ENCODE data around the gene COL26A1. TPM values are rescaled to one million over a fixed set of nuclear protein-coding genes. Genes with fewer than 3 reads are reported as not detected.

COL26A1 gene
- total and polyA plus RNA-seq, 4 donors = 0.05 to 4.7 (median 0.28) TPM

DNA sequence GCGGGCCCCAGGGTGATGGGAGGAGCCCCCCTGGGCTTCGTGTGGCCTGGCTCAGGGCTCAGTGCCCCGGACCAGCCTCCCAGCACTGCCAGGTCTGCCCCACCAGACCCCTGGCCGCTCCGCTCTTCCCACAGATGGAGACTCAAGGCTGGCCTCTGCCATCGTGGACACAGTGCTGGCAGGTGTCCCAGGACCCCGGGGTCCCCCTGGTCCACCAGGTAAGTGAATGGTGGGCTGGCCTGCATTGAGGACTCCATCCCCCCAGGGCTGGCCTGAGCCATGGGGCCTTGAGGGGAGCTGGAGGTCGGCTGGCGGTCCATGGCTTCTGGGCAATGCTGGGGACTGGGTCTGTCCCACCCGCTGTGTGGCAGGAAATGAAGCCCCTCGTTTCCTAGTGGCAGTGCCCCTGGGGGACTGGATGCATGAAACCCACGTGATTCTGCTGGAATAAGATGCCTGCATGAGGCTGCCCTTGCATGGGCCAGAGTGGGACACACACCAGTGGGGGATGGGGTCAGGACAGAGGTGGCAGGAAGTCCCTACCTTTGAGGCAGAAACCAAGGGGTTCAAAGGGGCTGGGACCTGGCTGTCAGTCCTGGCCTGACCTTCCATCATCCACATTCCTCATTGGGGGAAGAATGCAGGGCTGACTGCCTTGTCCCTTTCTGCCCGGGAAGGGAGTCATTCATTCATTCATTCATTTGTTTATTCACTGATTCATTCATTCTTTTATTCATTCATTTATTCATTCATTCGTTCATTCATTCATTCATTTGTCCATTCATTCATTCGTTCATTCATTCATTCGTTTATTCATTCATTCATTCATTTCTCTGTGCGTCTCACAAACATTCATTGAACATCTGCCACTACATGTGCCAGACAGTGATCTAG lies 184.6 kb downstream of the COL26A1 start:
- WGBS, 2 donors = 76 to 82% methylated on average over 17 of the region's 17 CpGs
- DNase-seq (no peak), ATAC-seq (ENCODE audit: insufficient read depth, low FRiP score) (no peak)
- Histone ChIP-seq H3K9ac (ENCODE audit: insufficient read depth in 1 of 2, low read length in 2 of 2) (no peak overlapping the region), H3K9me3 (ENCODE audit: control insufficient read depth in 4 of 4, insufficient read depth in 3 of 4, low read length in 3 of 4) (no peaks in the 10 kb centered on the region), H3K27me3 (ENCODE audit: control insufficient read depth in 3 of 3, insufficient read depth in 3 of 3, low read length in 2 of 3) (no peaks in the 10 kb centered on the region), H3K36me3 (ENCODE audit: control insufficient read depth in 4 of 4, insufficient read depth in 4 of 4, low read length in 4 of 4) (no peaks in the 10 kb centered on the region), H3K27ac (ENCODE audit: low read depth in 1 of 2, low read length in 1 of 2) (no peak overlapping the region), H3K4me1 (ENCODE audit: control insufficient read depth in 5 of 5, insufficient read depth in 5 of 5, low read length in 5 of 5) (no peaks in the 10 kb centered on the region), H3K4me3 (no peak overlapping the region)
- TF ChIP-seq, protein P1, sequence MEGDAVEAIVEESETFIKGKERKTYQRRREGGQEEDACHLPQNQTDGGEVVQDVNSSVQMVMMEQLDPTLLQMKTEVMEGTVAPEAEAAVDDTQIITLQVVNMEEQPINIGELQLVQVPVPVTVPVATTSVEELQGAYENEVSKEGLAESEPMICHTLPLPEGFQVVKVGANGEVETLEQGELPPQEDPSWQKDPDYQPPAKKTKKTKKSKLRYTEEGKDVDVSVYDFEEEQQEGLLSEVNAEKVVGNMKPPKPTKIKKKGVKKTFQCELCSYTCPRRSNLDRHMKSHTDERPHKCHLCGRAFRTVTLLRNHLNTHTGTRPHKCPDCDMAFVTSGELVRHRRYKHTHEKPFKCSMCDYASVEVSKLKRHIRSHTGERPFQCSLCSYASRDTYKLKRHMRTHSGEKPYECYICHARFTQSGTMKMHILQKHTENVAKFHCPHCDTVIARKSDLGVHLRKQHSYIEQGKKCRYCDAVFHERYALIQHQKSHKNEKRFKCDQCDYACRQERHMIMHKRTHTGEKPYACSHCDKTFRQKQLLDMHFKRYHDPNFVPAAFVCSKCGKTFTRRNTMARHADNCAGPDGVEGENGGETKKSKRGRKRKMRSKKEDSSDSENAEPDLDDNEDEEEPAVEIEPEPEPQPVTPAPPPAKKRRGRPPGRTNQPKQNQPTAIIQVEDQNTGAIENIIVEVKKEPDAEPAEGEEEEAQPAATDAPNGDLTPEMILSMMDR (IDR thresholded peaks at IDR 0.05; ENCODE audit: control extremely low read depth, extremely low read depth) = no peak

- Histone ChIP-seq H3K9me3 (ENCODE audit: control insufficient read depth in 4 of 4, insufficient read depth in 3 of 4, low read length in 3 of 4) (no peaks in the 10 kb centered on the region), H3K27ac (ENCODE audit: low read depth in 1 of 2, low read length in 1 of 2) (no peak overlapping the region), H3K4me1 (ENCODE audit: control insufficient read depth in 5 of 5, insufficient read depth in 5 of 5, low read length in 5 of 5) (no peaks in the 10 kb centered on the region), H3K27me3 (ENCODE audit: control insufficient read depth in 3 of 3, insufficient read depth in 3 of 3, low read length in 2 of 3) (no peaks in the 10 kb centered on the region), H3K36me3 (ENCODE audit: control insufficient read depth in 4 of 4, insufficient read depth in 4 of 4, low read length in 4 of 4) (no peaks in the 10 kb centered on the region), H3K9ac (ENCODE audit: insufficient read depth in 1 of 2, low read length in 2 of 2) (no peak overlapping the region), H3K4me3 (no peak overlapping the region)
- TF ChIP-seq, protein P1 (IDR thresholded peaks at IDR 0.05; ENCODE audit: control extremely low read depth, extremely low read depth) = no peak
- no peak for ATAC-seq (ENCODE audit: insufficient read depth, low FRiP score)
- no peak for DNase-seq
- 82 to 88% methylated on average over 14 of the region's 14 CpGs for WGBS, 2 donors
These were observed 185.4 kb downstream of the COL26A1 start for GRCh38 chr7:101547916-101548661.

DNA sequence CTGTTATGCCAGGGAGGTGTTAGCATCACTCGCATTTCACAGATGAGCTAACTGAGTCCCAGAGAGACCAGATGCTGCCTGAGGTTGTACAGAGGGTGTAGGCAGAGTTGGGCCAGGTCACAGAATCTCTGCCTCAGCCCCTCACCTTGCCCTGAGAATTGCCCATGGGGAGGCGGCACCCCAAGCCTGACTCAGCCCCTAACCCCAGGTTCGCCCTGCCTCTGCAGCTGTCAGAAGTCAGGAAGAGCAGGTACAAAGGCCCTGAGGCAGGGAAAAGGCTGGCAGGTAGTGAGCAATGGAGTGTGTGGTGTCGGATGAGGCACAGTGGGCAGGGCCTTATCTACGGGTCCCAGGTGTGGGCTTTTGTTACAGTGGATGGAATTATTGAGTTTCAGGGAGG lies 187.1 kb downstream of the COL26A1 start:
- Histone ChIP-seq H3K9ac (ENCODE audit: insufficient read depth in 1 of 2, low read length in 2 of 2) (no peak overlapping the region), H3K36me3 (ENCODE audit: control insufficient read depth in 4 of 4, insufficient read depth in 4 of 4, low read length in 4 of 4) (no peaks in the 10 kb centered on the region), H3K27ac (ENCODE audit: low read depth in 1 of 2, low read length in 1 of 2) (no peak overlapping the region), H3K27me3 (ENCODE audit: control insufficient read depth in 3 of 3, insufficient read depth in 3 of 3, low read length in 2 of 3) (no peaks in the 10 kb centered on the region), H3K9me3 (ENCODE audit: control insufficient read depth in 4 of 4, insufficient read depth in 3 of 4, low read length in 3 of 4) (no peaks in the 10 kb centered on the region), H3K4me1 (ENCODE audit: control insufficient read depth in 5 of 5, insufficient read depth in 5 of 5, low read length in 5 of 5) (no peaks in the 10 kb centered on the region), H3K4me3 (no peak overlapping the region)
- TF ChIP-seq, protein P1 (IDR thresholded peaks at IDR 0.05; ENCODE audit: control extremely low read depth, extremely low read depth) = no peak
- no peak for DNase-seq
- ATAC-seq (ENCODE audit: insufficient read depth, low FRiP score) = no peak
- 92 to 95% methylated on average over 5 of the region's 5 CpGs for WGBS, 2 donors
